ENCODE measurements around the gene FOXP4.
"Not testable (repeated sequence)": the region's sequence is repeated elsewhere in the genome, so short reads cannot be mapped to it uniquely, and the experiment has no call there.

FOXP4 gene

GRCh38 chr6:41614715-41615114 is 68.5 kb downstream of the FOXP4 start:
- DNase-seq (ENCODE audit: low spot score), result no peak
- no peak for TF ChIP-seq CTCF (IDR thresholded peaks at IDR 0.05; ENCODE audit: extremely low read depth, missing control alignments)

GRCh38 chr6:41615311-41615710 is 69.1 kb downstream of the FOXP4 start:
- no peak for DNase-seq (ENCODE audit: low spot score)
- TF ChIP-seq CTCF (IDR thresholded peaks at IDR 0.05; ENCODE audit: extremely low read depth, missing control alignments), result no peak

- TF ChIP-seq CTCF (IDR thresholded peaks at IDR 0.05; ENCODE audit: extremely low read depth, missing control alignments), result no peak
- no peak for DNase-seq (ENCODE audit: low spot score)
These were observed 72.4 kb downstream of the FOXP4 start for GRCh38 chr6:41618598-41618997.

GRCh38 chr6:41619193-41619592 is 73.0 kb downstream of the FOXP4 start:
- not testable (repeated sequence) for DNase-seq (ENCODE audit: low spot score)

- no peak for DNase-seq (ENCODE audit: low spot score)
- TF ChIP-seq CTCF (IDR thresholded peaks at IDR 0.05; ENCODE audit: extremely low read depth, missing control alignments), result no peak
These were observed 75.2 kb downstream of the FOXP4 start for GRCh38 chr6:41621367-41621766.

- no peak for DNase-seq (ENCODE audit: low spot score)
- no peak for TF ChIP-seq CTCF (IDR thresholded peaks at IDR 0.05; ENCODE audit: extremely low read depth, missing control alignments)
These were observed 75.6 kb downstream of the FOXP4 start for GRCh38 chr6:41621802-41622201.

GRCh38 chr6:41622206-41622988 is 76.2 kb downstream of the FOXP4 start:
- DNase-seq (ENCODE audit: low spot score), result no peak
- no peak for TF ChIP-seq CTCF (IDR thresholded peaks at IDR 0.05; ENCODE audit: extremely low read depth, missing control alignments)

- no peak for DNase-seq (ENCODE audit: low spot score)
- no peak for TF ChIP-seq CTCF (IDR thresholded peaks at IDR 0.05; ENCODE audit: extremely low read depth, missing control alignments)
These were observed 77.1 kb downstream of the FOXP4 start for GRCh38 chr6:41623330-41623729.

Measured in GM20000 (cell line).